NCI-H1694 (cell line): ENCODE results near the gene RELL1.

Experiments
- DNase-seq: peaks from one replicate; lab custom pipeline; 2025; lab: John Stamatoyannopoulos, UW

Gene RELL1

DNA sequence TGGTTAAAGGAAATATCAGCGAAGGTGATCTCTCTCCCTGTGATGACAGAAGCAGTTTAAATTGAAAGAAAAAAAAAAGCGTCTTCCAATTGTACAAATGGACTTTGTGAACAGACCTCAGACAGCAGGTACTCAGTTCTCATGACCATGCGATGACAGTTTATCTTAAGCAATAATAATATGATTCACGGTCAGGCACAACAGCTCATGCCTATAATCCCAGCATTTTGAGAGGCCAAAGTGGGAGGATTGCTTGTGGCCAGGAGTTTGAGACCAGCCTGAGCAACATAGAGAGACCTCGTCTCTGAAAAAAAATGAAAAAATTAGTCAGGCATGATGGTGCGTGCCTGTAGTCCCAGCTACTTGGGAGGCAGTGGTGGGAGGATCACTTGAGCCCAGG is 51.0 kb downstream of the RELL1 start:
- no peak for DNase-seq

DNA sequence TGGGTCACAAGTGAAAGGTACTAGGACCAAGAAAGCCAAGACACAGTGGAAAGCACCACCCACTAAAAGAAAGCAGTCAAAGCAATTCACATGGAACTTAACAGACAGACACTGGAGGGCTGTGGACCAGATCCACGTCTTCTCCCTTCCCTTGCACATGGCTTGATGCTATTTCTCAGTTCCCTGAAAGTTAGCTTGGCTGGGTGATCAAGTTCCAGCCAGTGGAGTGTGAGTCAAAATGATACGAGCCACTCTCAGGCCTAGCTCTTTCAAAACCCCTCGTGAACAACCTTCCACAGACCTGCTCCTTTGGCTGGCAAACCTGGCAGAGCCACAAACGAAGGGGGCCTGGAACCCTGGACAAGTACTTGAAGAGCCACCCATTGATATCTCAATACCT is 52.0 kb downstream of the RELL1 start:
- DNase-seq, result no peak

DNA sequence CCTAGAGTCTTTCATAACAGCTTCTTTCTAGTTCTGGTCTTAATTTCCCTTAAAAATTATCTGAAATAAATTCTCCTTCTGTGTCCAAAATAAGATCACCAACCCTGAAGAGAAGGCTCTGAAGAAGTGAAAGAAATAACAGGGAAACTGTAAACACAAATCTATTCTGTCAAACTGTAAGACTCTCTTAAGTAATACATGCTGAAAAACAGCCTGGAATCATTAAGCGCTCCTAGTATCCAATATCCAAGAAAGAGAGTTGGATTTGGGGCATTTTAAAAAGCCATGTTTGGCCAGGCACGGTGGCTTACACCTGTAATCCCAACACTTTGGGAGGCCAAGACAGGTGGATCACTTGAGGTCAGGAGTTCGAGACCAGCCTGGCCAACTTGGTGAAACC is 53.3 kb downstream of the RELL1 start:
- DNase-seq, result no peak

DNA sequence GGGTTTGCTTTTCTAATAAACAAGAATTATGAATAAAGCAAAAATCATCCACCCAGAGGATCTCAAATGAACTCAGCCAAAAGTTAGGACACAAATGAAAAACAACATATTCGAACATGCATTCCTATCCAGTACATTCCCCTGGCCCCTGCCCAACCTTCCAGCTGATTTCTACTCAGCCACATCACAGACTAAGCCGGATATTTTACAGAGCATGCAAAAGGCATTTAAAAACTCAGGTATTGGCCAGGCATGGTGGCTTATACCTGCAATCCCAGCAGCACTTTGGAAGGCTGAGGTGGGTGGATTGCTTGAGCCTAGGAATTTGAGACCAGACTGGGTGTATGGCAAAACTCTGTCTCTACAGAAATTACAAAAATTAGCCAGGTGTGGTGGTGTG is 54.6 kb downstream of the RELL1 start:
- DNase-seq, result no peak

DNA sequence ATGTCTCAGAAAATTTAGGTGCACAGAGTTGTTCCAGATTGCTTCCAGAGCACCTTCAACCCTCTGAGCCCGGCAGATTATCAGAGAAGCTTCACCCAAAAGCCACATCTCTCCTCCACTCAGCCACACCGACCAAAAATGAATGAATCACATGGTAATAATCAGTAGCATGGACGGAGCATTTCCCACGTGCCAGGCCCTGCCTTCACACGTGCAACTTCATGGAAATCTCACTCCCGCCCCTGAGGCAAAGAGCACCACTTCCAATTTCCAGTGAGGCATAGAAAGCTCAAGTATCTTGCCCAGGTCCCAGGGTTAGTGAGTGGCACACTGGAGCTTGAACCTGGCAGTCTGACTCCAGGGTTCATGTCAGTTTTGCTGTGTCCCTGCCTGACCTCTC is 56.5 kb downstream of the RELL1 start:
- DNase-seq, result no peak

DNA sequence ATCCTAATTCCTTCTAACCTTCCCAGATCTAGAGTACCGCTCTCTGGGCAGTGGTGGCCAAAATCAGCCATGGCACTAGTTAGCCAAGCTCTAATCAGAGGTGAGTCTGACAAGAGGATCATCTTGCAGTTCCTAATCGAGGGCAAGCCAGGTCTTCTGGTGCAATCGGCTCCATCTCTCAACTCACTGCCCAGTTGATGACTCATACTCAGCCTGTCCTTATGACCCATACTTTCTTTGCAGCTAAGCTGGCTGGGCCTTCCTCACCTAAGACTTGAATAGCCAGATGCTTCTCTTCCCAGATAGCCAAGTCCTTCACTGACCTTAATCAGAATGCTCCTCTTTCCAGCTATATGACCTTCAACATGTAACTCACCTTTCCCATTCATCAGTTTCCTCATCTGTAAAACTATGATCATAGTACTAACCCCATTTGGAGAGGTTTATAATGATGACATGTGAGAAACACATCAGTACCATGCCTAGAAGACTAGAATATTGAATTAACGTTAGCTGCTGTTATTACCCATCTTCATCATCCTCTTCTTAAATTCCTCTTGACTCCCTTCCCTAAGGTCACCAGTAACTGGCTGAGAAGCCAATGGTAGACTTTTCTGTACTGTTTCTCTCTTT is 57.1 kb downstream of the RELL1 start:
- DNase-seq, result no peak

DNA sequence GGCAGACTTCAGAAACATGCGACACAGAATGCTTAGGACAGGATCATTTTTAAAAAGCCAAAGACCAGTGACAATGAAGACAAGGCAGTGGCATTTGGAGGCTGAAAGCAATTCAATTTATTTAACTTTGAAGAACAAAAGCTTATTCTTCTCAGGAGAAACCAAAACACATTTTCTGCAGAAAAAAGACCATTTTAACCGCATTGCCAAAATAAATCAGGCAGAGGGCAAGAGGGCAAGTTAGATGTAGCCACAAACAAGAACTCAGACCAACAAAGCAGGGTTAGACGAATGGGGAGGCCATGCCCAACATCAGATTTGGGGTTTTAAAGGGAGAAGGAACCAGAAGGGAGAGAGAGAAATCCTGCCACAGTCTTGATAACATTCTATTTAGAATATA is 58.9 kb downstream of the RELL1 start:
- DNase-seq, result no peak

DNA sequence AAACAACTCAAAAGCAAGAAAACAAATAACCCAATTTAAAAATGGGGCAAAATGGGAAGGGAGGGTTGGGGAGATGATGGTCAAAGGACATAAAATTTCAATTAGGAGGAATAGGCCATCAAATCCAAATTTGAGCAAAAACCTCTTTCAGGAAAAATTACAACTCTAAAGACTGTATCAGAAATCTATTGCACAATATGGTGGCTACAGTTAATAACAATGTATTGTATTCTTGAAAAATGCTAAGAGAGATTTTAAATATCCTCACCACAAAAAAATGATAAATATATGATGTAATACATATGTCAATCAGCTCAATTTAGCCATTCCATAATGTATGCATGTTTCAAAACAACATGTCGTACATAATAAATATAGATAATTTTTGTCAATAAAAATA is 60.7 kb downstream of the RELL1 start:
- DNase-seq, result no peak

DNA sequence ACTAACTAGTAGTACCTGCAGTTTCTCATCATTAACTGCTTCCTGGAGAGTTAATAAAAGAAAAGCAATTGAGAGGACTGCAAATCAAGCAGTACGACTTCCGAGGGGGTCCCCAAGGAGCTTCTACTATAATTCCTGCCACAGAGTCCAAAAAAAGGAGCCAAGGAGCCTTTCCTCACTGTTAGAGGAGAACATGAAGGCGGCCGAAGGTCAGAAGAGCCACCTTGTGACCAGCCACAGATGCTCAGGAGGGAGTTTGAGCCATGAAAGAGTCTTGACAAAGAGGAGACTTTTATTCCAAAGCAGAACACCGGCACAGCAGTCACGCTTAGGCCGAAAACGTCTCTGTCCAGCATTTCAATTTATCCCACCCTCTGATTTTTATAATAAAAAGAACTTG is 62.2 kb downstream of the RELL1 start:
- DNase-seq, result no peak

DNA sequence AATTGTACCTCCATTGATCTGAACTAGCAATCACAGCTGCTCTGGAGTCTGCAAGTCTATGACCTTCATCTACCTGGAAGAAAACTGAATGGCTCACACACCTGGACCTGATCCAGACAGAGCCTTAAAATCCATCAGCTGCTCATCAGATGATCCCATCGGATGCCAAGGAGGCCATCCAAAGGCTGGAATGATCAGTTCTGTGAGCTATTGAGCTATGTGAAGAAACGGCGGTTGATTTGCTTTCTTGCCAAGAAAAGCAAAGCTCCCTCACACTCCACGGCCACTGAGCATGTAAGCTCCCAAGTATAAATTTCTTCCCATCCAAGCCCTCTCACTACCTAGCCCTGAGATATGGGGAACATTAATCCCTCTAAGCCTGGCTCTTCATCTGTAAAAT is 63.1 kb downstream of the RELL1 start:
- DNase-seq, result no peak

DNA sequence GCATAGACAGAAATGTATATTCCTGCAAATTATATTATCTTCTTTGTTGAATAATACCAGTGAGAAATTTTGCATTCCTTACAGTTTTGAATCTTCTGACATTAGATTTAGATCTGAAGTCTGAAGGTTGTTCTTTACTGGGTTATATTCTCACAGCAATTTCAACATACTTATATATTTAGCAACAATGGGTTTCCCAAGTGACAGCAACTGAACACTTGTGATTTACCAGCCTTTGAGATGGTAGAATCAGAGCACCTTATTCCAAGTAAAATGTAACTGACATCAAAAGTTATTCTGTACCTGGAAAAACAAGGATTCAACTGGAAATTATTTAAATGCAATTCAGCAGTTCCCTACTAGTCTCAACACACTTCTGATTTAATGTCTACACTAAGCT is 66.0 kb downstream of the RELL1 start:
- no peak for DNase-seq

DNA sequence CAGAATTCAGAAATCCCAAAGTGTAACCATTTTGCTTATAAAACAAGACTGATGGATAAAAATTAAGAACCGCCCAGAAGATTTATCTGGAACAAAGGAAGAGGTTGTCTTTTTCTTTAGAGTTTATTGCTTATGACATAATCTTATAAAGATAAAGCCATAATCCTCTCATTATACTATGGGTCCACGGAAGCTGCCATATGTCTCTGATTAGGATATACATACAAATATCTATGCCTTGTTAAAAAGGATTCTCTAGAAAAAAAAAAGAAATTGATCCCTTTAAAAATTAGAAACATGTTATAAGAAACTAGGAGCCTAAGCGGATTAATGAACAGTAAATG is 70.5 kb downstream of the RELL1 start:
- no peak for DNase-seq

DNA sequence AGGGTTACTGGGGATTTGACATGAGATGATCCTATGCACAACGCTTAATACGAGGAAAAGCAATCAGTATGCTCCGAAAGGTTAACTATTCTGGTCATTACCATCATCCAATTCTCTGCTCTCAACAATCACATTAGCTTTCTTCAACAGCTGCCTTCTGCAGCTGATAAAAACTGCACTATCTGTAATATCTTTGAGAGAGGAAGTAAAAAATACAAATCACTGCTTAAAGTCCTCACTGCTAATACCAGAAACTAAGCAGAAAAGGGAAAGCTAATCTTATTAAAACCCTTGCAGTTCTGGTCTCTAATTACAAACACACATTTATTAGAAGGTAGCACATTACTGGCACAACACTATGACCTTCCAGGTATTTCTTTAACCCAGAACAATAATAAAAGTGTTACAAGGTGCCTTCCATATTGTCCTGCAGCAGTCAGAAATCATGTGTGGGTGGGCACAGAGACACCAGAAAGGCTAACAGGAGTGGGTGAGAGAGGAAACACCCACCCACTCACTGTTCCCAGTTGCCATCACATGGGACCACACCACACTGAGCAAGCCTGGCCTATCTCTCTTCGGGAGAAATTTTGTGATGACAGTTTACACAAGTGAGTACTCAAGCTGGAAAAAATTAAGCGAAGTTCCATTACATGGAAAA is 71.0 kb downstream of the RELL1 start:
- no peak for DNase-seq

DNA sequence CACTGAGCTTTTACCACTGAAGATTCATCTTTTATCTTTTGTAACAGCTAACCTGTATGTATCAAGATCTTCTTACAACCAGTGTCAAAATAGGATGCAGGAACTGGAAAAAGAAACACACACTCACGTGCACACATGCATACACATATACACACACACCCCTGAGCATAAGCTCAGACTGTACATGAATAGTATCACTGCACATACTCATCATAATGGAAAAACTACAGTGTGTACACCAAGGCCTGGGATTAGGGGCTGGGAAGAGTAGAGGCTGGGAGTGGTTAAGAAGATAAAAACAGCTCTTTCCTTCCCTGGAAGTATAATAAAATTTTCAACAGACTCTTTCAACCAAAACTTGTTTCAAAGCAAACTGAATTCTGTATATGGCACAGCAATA is 73.4 kb downstream of the RELL1 start:
- DNase-seq, result no peak

DNA sequence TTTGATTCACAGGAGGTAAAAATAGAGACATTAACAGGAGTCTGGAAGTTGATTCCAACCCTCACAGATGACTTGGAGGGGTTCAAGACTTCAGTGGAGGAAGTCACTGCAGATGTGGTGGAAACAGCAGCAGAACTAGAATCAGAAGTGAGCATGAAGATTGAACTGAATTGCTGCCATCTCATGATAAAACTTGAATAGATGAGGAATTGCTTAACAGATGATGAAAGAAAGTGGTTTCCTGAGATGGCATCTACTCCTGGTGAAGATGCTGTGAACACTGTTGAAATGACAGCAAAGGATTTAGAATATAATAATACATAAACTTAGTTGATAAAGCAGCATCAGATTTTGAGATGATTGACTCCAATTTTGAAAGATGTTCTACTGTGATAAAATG is 76.5 kb downstream of the RELL1 start:
- DNase-seq, result no peak

DNA sequence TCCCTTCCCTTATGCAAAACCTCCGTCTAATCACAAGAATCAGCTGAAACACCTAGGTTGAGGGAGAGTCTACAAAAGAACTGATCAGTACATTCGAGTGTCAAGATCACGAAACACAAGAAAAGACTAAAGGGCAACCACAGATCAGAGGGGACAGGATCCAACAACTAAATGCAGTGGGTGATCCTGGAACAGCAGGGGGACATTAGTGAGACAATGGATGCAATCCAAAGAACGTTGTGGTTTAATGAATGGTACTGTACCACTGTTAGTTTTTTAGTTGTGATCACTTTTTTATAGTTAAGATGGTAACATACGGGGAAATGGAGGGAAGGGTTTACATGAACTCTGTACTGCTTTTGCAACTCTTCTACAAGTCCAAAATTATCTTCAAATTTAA is 79.2 kb downstream of the RELL1 start:
- DNase-seq, result no peak

DNA sequence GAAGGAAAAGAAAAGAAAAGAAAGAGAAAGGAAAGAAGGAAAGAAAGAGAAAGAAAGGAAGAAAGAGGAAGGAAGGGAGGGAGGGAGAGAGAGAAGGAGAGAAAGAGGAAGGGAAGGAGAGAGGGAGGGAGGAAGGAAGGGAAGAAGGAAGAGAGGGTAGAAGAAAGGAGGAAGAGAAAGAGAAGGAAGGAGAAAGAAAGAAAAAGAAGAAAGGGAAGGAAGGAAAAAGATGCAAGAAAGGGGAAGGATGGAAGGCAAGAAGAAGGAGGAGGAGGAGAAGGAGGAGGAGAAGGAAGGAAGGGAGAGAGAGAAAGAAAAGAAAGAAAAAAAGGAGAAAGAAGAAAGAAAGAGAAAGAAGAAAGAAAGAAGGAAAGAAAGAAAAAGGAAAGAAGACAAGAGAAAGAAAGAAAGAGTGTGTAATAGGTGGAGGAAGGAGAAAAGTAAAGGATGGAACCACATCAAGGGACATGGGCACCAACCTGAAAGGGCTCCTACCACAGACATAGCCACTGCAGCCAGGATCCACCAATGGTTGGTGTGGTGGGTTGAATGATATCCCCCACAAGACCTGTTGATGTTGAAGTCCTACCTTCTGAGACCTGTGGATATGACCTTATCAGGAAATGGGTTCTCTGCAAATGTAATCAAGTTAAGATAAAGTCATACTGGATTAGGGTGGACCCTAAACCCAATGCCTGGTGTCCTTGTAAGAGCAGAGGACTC is 80.2 kb downstream of the RELL1 start:
- no peak for DNase-seq

DNA sequence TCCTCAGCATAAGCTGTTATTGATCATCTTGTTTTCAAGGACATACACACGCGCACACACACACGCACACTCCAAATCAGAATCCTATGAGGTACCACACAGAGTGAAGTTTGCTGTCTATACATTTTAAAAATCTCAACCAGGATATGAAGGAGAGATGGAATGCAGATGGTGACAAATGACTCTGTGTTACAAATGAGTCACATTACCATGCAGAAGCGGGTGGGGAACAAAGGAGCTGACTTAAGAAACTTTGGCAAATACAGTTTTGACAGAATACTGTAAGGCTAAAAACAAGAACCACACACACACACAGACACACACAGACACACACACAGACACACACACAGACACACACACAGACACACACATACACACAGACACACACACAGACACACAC is 81.7 kb downstream of the RELL1 start:
- no peak for DNase-seq

DNA sequence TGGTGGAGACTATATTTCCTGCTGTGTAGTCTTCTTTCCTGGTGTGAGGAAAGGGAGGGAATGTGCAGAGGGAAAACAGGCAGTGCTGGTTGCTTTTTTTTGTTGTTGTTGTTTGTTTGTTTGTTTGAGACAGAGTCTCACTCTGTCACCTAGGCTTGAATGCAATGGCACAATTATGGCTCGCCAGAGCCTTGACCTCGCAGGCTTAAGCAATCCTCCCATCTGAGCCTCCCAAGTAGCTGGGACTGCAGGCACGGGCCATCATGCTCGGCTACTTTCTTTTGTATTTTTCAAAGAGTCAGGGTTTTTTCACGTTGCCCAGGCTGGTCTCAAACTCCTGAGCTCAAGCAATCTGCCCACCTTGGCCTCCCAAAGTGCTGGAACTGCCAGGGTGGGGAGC is 82.5 kb downstream of the RELL1 start:
- no peak for DNase-seq

DNA sequence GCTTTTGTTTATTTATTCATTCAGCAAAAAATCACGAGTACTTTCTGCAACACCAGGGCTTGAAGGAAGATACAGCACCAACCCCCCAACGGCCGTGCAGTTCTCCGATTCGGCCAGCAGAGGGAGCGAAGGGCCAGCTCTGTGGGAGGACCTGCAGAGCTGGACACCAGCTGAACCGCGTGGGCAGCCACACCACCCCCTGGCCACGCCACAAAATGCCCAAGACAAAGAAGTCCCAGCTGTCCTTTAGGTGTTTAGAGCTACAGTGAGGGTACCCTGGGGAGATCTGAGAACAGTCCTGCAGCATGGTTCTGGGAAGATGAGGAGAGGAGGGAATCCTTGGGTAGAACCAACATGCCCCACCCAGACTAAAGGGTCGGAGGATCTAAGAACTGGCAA is 83.1 kb downstream of the RELL1 start:
- DNase-seq, result peak; percentile 5

DNA sequence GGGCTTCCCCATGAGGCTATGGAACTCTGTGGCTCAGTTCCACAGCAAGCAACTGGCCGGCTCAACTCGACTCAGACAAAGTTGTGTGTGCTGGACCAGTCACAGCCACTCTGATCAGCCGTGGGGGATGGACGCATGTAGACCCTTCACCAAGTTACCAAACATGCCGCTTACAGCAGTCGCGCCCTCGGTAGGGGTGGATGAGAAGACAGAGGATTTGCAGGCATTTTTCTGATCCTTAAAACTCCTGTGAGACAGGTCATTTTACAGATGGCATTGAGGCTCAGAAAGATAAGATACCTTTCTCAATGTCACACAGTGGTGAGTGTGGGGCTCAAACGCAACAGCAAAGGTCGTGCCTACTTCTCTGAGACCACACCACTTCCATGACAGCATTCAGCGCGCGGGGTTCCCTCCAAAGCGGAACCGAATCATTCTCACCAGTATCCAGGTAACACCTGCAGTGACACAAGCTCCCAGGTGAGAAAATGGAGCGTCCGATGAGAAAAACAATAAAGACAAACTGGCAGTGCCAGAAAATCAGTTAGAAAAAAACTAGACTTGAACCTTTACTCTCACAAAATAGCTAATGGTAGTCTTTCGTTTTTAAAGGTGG is 83.6 kb downstream of the RELL1 start:
- no peak for DNase-seq

DNA sequence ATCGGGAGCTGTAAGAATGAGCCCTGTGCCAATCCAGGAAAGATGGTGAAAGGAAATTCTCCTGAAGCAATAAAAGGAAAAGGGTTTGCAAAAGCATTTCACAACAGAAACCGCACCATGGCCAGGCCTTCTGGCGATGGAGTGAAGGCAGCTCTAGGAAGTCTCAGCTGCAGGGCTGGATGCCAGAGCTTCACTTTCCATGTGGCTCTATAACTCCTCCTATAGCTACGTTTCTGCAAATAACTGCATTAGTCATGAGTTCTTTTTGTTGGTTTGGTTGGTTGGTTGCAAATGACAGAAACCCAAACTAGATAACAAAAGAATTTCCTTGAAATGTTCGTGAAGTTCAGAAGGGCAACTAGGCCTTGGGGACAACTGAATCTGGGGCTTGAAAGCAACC is 84.6 kb downstream of the RELL1 start:
- DNase-seq, result no peak

DNA sequence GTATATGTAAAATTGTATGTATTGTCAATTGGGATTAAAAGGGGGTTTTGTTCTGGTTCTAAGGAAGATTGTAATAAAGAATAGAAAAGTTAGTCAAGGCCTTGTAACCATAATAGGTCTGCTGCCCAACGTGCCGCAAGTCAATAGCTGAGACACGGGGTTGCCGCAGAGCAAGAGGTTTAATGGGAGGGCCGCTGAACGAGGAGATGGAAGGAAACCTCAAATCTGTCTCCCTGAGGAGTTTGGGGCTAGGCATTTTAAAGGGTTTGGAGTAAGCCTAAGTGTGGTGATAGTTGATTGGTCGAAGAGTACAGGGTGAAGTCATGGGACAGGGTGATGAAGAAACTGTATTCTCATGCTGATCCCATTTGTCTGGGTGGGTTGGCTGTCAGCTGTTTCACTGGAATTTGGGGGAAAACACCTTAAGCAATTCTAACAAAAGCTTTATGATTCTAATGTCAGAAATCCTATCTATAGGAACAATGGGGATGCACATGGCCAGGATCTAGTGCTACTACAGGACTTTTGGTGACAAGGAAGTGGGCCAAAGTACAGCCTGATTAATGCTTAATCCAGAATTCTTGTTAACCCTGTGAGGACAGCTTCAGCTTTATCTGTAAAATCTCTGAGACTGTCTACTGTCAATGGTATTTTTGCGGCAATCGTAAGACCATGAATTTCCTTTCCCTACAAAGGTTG is 86.9 kb downstream of the RELL1 start:
- no peak for DNase-seq
